Measurements from ENCODE around the gene MACROD2.
A peak's percentile ranks its signal among the peaks of the same experiment; 100 is the strongest.

Gene MACROD2

DNA sequence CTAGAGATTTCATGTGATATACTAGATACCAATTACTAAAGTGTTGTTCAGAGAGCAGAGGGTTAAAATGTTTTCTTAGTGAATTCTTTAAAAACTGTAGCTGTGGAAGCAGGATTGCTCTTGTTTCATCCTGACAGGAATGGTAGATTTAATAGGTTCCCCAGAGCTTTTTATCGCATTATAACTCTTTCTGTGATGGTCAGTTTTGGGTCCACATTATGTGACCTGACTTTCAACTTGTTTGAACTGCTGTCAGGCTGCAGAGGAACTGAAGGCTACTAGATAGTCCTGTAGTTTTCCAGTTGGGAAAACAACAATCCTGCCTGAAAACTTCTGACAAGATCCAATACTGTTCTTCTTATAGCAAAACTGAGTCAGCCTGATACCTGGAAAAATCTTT is 671.4 kb downstream of the MACROD2 start:
- TF ChIP-seq ZNF70 (CRISPR knock-in tag; IDR thresholded peaks at IDR 0.05): no peak
- TF ChIP-seq BACH2 (CRISPR knock-in tag; IDR thresholded peaks at IDR 0.05; ENCODE audit: borderline replicate concordance): no peak
- no peak for TF ChIP-seq CREB5 (CRISPR knock-in tag; IDR thresholded peaks at IDR 0.05; ENCODE audit: low read depth)
- no peak for TF ChIP-seq SNAI2 (CRISPR knock-in tag; IDR thresholded peaks at IDR 0.05)
- TF ChIP-seq ZC3H10 (CRISPR knock-in tag; IDR thresholded peaks at IDR 0.05): no peak
- TF ChIP-seq ZNF8 (CRISPR knock-in tag; IDR thresholded peaks at IDR 0.05): no peak
- ATAC-seq: no peak

DNA sequence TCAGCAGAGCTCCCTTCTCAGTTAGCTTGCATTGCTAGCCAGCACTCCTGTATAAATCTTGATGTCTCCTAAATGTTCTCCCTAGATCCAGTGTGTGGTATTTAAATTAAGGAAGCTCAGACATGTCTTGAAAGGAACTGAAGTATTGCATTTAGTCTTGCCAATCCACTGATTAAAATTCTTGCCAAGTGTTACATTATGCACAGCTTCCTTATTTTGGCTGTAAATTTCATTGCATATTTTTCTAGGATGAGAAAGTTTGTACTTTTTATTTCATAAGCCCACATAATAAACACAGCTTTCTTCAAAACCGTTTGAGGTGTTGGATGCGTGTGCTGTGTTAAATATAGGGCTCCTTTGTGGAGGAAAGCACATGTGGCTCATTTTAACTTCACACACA is 671.9 kb downstream of the MACROD2 start:
- no peak for TF ChIP-seq ISL1 (CRISPR knock-in tag; IDR thresholded peaks at IDR 0.05)
- TF ChIP-seq ZNF70 (CRISPR knock-in tag; IDR thresholded peaks at IDR 0.05): no peak
- TF ChIP-seq CREB5 (CRISPR knock-in tag; IDR thresholded peaks at IDR 0.05; ENCODE audit: low read depth): no peak
- TF ChIP-seq ZC3H10 (CRISPR knock-in tag; IDR thresholded peaks at IDR 0.05): no peak
- TF ChIP-seq ZFP30 (CRISPR knock-in tag; IDR thresholded peaks at IDR 0.05): no peak
- no peak for TF ChIP-seq PPARA (CRISPR knock-in tag; IDR thresholded peaks at IDR 0.05; ENCODE audit: borderline replicate concordance)
- no peak for ATAC-seq

DNA sequence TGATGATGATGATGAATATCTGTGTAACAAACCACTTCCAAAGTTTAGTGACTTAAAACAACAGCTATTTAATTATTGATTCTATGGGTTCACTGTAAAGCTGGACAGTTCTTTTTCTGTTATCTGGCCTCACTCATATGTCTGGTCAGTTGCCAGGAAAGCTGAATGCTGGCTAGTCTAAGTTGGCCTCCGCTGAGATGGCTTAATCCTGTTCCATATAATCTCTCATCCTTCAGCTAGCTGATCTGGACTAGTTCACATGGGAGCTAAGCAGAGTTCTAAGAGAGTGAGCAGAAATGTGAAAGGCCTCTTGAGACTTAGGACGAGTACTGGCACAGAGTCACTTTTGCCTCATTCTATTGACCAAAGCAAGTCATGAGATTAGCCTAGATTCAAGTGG is 676.8 kb downstream of the MACROD2 start:
- TF ChIP-seq SNAI2 (CRISPR knock-in tag; IDR thresholded peaks at IDR 0.05) (no peak), PPARA (CRISPR knock-in tag; IDR thresholded peaks at IDR 0.05; ENCODE audit: borderline replicate concordance) (no peak), ESRRG (CRISPR knock-in tag; IDR thresholded peaks at IDR 0.05) (no peak), ZC3H10 (CRISPR knock-in tag; IDR thresholded peaks at IDR 0.05) (no peak), TOX (CRISPR knock-in tag; IDR thresholded peaks at IDR 0.05; ENCODE audit: borderline replicate concordance) (no peak), BACH2 (CRISPR knock-in tag; IDR thresholded peaks at IDR 0.05; ENCODE audit: borderline replicate concordance) (no peak), TCF4 (CRISPR knock-in tag; IDR thresholded peaks at IDR 0.05; ENCODE audit: borderline replicate concordance) (no peak), ZFP3 (CRISPR knock-in tag; IDR thresholded peaks at IDR 0.05) (no peak), OSR1 (CRISPR knock-in tag; IDR thresholded peaks at IDR 0.05) (no peak)
- TF ChIP-seq, protein P1, sequence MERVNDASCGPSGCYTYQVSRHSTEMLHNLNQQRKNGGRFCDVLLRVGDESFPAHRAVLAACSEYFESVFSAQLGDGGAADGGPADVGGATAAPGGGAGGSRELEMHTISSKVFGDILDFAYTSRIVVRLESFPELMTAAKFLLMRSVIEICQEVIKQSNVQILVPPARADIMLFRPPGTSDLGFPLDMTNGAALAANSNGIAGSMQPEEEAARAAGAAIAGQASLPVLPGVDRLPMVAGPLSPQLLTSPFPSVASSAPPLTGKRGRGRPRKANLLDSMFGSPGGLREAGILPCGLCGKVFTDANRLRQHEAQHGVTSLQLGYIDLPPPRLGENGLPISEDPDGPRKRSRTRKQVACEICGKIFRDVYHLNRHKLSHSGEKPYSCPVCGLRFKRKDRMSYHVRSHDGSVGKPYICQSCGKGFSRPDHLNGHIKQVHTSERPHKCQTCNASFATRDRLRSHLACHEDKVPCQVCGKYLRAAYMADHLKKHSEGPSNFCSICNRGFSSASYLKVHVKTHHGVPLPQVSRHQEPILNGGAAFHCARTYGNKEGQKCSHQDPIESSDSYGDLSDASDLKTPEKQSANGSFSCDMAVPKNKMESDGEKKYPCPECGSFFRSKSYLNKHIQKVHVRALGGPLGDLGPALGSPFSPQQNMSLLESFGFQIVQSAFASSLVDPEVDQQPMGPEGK (CRISPR knock-in tag; IDR thresholded peaks at IDR 0.05; ENCODE audit: borderline replicate concordance): no peak
- ATAC-seq: no peak

DNA sequence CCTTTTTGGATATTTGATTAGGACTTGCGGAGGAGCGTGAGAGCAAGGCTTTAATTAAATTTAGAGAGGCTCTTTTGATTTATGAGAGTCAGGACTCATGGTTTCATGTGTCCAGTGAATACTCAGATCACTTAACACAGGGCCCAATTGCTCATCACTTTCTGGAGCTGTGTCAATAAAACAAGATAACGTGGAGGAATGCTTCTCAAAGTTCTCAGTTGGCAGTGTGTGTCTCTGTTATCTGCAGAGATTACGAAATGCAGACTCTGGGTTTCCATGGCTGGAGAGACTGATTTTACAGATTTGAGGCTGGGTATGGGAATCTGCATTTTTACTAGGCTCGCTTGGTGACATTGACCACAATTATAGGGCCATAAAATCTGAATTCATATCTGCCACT is 677.8 kb downstream of the MACROD2 start:
- TF ChIP-seq ISL1 (CRISPR knock-in tag; IDR thresholded peaks at IDR 0.05) (peak; percentile 93), CREB5 (CRISPR knock-in tag; IDR thresholded peaks at IDR 0.05; ENCODE audit: low read depth) (0 out of 2 replicates have a peak, but pooled peaks have one; percentile 34), BACH2 (CRISPR knock-in tag; IDR thresholded peaks at IDR 0.05; ENCODE audit: borderline replicate concordance) (no peak)
- TF ChIP-seq, protein P2, sequence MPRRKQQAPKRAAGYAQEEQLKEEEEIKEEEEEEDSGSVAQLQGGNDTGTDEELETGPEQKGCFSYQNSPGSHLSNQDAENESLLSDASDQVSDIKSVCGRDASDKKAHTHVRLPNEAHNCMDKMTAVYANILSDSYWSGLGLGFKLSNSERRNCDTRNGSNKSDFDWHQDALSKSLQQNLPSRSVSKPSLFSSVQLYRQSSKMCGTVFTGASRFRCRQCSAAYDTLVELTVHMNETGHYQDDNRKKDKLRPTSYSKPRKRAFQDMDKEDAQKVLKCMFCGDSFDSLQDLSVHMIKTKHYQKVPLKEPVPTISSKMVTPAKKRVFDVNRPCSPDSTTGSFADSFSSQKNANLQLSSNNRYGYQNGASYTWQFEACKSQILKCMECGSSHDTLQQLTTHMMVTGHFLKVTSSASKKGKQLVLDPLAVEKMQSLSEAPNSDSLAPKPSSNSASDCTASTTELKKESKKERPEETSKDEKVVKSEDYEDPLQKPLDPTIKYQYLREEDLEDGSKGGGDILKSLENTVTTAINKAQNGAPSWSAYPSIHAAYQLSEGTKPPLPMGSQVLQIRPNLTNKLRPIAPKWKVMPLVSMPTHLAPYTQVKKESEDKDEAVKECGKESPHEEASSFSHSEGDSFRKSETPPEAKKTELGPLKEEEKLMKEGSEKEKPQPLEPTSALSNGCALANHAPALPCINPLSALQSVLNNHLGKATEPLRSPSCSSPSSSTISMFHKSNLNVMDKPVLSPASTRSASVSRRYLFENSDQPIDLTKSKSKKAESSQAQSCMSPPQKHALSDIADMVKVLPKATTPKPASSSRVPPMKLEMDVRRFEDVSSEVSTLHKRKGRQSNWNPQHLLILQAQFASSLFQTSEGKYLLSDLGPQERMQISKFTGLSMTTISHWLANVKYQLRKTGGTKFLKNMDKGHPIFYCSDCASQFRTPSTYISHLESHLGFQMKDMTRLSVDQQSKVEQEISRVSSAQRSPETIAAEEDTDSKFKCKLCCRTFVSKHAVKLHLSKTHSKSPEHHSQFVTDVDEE (CRISPR knock-in tag; IDR thresholded peaks at IDR 0.05): 0 out of 2 replicates have a peak, but pooled peaks have one; percentile 49
- TF ChIP-seq, protein P3, sequence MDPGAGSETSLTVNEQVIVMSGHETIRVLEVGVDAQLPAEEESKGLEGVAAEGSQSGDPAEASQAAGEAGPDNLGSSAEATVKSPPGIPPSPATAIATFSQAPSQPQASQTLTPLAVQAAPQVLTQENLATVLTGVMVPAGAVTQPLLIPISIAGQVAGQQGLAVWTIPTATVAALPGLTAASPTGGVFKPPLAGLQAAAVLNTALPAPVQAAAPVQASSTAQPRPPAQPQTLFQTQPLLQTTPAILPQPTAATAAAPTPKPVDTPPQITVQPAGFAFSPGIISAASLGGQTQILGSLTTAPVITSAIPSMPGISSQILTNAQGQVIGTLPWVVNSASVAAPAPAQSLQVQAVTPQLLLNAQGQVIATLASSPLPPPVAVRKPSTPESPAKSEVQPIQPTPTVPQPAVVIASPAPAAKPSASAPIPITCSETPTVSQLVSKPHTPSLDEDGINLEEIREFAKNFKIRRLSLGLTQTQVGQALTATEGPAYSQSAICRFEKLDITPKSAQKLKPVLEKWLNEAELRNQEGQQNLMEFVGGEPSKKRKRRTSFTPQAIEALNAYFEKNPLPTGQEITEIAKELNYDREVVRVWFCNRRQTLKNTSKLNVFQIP (CRISPR knock-in tag; IDR thresholded peaks at IDR 0.05; ENCODE audit: borderline replicate concordance, low read depth): no peak
- ATAC-seq: no peak
